HG02610 (cell line): ENCODE data around the gene GSE1.
A peak's percentile ranks its signal among the peaks of the same experiment; 100 is the strongest.
"Not testable (repeated sequence)": the region's sequence is repeated elsewhere in the genome, so short reads cannot be mapped to it uniquely, and the experiment has no call there.

Experiments used
- ATAC-seq: cut with Tn5 transposase; IDR thresholded peaks from one replicate; pipeline ENCODE4 v1.9.1; 2021; ENCODE audit warnings: mild to moderate bottlenecking, moderate library complexity; ENCODE audit not compliant: unreplicated experiment

The GSE1 gene

DNA sequence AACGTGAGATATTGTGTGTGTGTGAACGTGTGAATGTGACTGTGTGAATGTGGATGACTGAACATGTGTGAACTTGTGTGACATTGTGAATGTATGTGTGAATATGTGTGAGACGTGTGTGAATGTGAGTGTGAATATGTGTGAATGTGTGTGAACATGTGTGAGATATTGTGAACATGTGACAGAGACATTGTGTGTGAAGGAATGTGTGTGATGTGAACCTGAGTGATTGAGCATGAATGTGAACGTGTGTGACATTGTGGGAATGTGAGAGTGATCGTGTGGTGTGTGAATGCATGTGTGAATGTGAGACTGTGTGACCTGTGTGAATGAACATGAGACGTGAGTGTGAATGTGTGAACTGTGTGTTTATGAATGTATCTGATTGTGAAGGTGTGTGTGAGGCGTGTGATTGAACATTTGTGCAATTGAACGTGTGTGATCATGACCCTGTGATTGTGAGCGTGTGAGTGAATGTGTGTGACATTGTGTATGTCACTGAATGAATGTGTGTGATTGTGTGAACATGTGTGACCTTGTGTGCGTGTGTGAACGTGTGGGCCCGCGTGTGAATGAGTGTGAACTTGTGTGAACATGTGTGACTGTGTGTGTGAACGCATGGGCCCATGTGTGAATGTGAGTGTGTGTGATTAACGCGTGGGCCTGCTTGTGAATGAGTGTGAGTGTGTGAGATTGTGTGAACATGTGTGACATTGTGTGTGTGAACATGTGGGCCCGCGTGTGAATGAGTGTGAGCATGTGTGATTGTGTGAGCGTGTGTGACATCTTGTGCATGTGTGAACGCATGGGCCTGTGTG lies 23.2 kb upstream of the GSE1 start:
- no peak for ATAC-seq

DNA sequence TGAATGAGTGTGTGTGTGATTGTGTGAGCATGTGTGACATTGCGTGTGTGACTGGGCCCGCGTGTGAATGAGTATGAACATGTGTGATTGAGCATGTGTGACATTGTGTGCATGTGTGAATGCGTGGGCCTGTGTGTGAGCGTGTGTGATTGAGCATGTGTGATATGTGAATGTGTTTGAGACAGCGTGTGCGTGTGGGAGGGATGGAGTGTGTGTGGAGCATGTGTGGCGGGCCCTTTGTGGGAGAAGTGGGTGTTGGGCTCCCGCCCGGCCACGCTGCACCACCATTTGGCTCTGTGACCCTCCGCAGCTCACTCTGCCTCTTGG lies 22.7 kb upstream of the GSE1 start:
- ATAC-seq: no peak

DNA sequence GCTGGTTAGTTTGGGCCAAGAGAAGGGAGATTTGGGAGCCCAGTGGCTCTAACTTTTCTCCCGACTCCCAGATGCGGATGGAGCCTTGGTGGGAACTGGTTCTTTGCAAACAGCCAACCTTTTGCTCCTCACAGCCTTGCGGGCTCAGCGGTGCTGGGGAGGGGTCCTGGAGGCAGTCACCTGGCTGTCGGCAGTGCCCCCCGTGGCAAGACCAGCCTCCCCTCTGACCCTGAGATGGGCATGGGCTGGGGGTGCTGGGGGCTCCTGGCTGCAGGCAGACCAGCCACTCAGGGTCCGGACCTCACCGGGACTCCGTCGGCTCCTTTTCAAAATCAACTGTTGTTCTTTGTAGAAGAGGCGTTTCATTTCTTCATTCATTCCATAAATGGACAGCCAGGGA lies 21.7 kb upstream of the GSE1 start:
- no peak for ATAC-seq

DNA sequence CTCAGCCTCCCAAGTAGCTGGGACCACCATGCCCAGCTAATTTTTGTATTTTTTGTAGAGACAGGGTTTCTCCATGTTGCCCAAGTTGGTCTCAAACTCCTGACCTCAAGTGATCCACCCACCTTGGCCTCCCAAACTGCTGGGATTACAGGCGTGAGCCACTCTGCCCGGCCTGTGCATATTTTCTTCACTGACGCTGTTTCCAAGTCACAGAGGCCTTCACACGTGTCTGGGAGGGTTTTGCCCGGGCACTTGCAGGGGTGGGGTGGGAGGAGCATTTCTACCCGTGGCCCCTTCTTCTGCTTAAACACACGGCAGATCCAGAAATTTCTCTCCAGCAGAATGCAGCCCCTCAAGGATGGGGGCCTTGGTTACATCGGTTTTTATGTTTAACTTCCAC lies 20.8 kb upstream of the GSE1 start:
- ATAC-seq: not testable (repeated sequence)

DNA sequence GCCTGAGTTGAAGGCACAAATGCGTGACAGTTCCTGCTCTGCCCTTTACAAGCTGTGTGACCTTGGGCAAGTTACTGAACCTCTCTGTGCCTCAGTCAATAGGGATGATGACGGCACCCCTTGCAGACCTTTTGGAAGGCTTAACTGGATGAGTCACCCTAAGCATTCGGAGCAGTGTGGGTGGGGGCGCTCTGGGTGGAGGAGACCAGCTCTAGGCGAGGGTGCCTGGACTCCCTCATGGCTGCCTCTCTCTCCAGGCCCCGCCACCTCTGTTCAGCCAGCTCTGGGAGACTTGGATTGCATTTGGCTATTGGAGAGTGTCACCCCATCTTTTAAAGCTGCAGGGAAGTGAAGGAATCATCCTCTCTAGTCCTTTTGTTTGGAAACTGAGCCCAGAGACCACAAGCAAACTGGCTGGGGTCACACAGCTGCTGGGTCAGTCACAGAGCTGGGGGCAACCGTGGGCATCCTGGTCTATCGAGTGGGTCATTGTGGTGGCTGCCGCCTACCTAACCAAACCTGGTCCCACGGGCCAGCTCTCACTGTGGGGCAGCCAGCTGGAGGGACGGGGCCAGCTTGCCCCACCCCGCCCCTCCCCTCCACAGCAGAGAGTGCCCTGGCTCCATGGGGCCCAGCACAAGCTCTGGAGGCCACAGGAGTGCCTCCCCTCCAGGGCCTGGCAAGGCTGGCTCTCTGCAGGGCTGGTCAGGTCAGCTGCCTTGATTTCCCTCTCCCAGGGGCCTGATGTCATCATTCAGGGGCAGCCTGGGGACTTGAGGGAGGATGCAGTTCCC lies 20.2 kb upstream of the GSE1 start:
- no peak for ATAC-seq

DNA sequence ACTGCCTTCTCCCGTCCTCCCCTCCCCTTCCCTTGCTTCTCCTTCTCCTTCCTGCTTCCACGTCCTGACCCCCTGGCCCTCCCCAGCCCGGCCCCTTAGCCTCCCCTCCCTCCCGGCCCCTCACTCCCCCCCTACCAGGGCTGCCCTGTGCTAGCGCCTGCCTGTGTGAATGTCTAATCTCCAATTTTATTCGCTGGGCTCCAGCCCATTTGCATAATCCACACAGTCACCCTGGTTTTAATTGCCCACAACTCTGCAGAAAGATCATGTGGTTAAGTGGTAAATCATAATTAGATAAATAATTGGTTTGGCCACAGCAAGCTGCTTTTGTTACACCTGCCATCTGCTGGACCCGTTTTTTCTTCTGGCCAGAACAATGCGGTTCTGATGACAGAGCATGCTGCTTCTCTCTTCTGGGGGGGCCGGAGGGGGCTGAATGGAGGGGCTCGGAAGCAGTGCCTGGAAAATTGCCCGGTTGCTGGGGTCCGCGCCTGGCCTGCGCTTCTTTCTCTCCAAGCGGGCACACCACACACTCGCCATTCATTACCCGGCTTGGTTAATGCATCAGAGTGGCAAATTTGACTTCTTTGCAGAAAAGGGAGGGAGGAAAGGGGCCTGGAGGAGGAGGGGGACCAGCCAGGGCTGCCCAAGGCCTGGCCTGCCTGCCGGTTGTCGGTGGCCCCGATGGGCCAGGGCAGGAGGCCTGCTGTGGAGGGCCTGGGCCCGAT lies 19.5 kb upstream of the GSE1 start:
- ATAC-seq: no peak

DNA sequence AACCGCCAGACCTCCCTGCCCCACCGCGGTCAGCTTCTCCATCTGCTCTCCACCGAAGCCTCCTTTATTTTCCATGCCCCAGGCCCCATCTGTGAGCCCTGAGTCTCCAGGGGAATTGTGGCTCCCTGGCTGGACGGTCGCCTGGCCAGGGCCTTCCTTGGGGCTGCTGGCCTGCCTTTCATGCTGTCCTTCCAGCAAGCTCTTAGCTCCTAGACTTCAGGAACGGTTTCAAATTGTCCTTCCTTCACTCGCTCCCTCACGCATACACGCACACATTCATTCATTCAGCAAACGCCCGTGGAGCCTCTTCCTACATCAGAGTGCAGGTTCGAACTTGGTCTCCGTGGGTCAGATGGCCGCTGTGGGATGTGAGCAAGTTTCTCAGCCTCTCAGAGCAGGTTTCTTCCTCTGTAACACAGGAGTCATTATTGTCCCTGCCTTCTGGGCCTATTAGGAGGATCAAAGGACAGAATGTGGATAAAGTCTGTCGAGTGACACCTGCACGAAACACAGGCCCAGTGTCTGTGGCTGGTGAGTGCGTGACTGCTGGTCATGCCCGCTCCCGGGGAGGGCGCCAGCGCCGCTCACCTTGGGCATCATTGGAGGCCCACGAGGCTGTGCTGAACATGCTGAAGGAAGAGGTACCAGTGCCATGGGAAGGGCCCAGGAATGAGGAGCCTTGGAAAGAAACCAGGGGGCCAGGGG lies 18.7 kb upstream of the GSE1 start:
- no peak for ATAC-seq

DNA sequence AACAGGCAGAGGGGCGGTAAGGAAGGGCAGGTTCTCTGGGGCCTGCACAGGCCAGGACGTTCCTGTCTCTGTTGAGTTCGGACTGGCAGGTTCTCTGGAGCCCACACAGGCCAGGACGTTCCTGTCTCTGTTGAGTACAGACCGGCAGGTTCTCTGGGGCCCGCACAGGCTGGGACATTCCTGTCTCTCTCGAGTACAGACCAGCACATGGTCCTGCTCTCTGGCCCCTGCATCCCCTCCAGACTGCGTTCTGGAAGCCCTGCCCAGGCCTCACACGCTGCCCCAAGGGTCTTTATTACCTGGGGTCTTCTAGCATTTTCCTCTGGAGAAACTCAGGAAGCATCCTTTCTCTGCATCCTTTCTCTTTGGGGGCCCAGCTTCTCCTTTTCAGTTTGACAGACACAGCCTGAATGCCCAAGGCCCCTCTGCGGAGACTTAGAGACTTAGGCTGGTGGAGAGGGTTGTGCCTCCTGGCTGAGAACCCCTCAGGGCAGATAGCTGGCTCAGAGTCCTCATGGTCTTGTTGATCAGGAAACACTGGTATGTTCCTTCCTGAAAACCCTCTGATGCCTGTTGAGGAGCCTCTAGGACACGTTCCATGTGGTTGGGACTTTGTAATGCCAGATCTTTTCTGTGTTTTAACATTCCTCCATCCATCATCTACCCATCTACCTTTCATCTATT lies 18.0 kb upstream of the GSE1 start:
- ATAC-seq: no peak

DNA sequence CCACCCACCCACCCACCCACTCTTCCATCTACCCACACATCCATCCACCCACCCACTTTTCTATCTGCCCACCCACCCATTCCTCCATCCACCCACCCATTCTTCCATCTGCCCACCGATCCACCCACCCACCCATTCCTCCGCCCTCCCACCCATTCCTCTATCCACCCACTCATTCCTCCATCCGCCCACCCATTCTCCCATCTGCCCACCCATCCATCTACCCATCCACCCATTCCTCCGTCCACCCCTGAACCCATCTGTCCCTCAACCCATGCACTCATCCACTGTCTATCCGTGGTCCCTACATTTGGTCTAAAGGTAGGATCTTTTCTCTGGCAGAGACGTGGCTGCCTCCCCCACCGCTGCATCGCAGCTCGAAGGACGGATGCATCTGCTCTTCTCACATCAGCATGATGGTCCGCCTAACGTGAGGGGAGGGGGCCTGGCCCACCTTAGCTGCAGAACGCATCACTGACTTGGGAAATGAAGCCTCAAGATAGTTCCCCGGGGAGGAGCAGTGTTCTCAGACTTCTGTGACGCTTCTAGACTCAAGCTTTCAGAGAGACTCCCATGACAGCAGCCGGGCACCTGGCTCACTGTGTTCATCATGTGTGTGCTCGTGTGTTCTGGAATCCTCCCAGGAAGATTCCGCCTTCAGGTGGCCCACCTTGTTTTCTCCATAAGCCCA lies 17.2 kb upstream of the GSE1 start:
- ATAC-seq: no peak

DNA sequence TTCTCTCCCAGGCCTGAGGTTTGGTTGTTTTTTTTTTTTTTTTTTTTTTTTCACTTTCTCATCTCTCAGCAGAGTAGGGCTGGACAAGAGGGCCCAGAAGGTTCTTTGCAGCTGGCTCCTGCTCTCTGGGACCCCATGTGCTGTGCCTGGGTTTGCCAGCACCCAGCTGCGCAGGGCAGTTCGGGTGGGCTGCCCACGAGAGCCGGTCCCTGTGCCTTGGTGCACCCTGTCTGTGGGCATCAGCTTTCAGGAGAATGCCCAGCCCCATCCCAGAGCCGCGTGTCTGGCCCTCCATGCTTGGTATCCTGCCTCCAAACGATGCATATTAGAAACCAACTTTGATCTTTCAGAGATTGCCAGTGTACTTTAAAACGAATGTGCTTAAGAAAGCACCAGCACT lies 15.0 kb upstream of the GSE1 start:
- ATAC-seq: no peak

DNA sequence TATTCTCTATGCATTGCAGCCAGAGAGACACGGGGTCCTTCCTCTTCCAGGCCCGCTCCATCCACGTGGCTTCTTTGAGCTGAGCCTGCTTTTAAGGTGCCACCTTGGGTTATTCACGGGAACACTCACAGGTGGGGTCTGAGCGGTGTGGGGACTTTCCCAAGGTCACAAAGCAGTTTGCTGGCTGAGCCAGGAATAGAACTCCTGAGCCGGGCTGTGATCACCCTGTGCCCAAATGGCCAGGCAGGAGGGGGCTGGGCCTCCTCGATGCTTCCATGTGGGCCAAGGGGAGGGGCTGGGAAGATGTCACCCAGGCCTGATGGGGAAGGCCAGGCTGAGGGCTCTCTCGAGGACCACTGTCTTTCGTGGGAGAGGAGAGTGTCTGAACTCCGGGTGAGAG lies 13.0 kb upstream of the GSE1 start:
- ATAC-seq: no peak

DNA sequence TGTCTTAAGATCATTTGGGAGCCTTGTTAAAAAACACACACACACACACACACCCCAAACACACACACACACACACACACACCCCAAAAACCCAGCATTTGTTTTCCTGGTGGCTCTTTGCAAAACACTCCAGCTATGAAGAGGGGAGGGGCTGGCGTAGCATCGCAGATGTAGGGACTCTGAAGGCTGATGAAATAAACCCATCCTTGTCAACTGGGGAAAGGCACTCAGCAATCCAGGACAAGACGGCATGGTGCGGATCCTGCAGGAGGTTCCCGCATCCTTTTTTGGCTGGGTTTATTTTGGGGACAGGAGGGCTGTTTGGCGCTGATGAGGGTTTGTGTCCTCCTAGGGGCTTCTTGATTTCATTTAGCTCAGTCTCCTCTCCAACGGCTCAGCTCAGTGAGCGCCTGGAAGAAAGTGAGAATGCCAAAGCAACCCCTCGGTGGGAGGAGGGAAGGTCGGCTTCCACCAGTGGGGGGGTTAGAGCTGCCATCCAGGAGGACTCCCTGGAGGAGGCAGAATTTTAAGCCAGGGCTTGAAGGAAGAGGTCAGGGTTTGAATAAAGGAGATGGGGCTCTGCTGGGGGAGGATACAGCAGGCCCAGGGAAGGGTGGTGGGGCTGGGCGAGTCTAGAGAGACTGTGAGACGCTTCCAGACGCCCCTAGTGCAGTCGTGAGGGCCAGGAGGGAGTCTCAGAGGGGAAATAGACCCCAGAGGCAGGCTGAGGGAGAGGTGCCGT lies 12.4 kb upstream of the GSE1 start:
- no peak for ATAC-seq

DNA sequence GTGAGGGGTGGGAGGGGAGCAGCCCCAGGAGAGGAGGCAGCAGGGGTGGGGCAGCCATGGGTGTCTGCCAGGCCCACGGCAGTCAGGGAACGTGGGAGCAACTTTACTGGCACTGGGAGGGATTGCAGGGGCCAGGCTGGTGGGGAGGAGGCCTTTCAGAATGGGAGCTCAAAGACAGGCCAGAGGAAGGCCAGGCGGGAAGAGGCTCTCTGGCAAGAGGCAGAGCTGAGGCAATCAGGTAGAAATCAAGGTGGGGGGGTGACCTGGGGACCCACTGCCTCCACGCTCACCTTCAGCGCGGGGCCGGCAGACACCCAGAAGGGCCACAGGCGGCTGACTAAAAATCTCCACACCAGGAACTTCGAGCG lies 11.9 kb upstream of the GSE1 start:
- ATAC-seq: no peak

DNA sequence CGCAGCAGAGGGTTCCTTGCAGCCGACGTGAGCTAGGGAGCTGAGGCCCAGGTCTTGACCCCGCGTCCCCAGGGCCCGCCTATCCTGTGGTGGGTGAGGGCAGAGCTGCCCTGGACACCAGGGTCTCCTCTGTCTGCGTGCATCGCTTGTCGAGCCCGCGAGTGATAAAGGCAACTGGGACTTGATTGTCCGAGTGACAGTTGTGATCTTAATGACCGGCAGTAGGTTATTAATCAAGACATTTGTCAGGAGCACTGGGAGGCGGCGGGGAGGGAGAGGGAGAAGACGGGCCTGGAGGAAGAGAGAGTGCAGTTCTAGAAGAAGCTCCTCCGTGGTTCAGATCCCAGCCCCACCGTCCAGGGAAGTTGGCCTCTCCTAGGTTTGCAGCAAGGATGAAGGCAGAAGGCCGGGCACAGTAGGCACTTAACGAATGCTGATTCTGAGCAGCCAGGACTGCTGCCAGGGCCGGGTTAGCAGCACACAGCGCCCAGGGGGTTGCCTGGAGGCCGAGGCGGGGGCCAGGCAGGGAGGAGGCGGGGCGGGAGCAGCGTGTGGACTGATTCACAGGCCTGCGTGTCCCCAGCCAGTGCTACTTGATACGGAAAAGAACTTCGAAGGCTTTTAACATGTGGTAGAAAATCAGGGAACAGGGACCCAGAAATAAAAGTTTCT lies 11.3 kb upstream of the GSE1 start:
- no peak for ATAC-seq

DNA sequence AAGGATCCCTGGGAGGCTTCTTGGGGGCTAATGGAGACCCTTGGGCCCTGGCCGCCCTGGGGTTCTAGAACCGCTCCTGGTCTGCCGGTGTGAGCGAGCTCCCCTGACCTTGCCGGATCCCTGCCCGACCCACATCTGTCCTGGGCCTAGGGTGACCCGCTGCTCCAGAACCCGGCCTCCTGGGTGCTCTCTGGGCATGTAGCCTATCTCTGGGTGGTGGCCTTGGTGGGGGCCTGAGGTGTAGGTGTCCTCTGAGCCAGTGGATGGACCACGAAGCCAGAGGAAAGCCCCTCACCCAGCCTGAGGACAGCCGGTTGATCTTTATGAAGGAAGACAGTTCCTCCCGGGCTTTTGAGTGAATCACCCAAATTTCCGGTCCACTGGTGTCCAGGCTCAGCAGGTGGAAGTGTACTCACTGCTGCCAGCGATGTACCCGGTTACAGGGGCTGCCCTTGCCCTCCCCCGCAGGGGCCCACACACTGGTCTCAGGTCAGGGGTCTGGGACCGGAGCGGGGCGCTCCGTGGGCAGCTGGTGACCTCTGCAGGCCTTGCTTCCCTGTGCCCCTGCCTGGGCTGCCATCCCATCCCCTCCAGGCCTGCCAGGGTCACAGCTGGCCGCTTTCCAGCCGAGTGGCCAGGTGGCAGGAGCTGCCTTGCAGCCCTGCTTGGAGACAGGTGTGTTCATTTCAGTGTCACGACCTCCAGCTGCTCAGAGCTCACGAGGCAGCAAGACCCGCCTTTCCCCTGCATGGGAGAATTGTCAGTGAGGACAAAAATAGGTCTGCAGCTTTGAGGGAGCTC lies 10.5 kb upstream of the GSE1 start:
- ATAC-seq: no peak

DNA sequence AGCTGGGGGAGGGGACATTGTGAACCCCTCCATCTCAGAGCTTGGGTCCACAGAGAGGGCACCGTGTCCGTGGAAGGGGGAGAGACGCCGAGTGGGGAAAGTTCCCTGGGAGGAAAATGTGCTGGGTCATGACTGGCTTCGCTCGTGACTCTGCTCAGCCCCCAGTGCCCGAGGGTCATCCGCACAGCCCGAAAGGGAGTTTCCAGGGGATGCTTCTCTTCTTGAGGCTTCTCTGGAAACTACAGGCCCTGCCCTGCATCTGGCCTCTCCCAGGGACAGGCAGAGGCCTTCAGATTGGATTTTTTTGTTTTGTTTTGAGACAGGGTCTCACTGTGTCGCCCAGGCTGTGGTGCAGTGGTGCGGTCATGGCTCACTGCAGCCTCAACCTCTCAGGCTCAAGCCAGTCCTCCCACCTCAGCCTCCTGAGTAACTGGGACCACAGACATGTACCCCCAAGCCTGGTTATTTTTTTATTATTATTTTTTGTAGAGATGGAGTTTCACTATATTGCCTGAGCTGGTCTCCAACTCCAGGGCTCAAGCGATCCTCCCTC lies 9.8 kb upstream of the GSE1 start:
- peak; percentile 41 for ATAC-seq

DNA sequence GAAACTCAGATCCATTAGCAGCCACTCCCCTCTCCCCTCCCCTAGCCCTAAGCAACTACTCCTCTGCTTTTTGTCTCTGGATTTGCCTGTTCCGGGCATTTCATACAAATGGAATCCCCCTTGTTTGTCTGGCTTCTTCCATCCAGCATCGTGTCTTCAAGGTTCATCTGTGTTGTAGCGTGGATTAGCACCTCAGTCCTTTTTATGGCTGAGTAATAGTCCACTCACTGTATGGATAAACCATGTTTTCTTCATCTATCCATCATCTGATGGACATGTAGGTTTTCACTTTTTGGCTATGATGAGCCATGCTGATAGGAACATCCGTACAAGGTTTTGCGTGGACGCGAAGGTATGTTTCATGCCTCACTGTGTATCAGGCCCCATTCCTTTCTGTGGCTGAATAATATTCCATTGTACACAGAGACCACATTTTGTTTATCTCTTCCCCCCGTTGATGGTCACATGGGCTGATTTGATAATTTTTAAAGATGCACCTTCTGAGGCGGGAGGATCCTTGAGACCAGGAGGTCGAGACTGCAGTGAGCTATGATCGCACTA lies 8.9 kb upstream of the GSE1 start:
- ATAC-seq: no peak
